Activated naive CD4-positive, alpha-beta T cell (primary cell): Measurements from ENCODE around the gene KLF13.

Experiments used
- DNase-seq, 4 experiments: peaks; one replicate each; lab custom pipeline; 2025; lab: John Stamatoyannopoulos, UW

The KLF13 gene

GRCh38 chr15:31300208-31300661, 26.4 kb upstream of the KLF13 start:
- DNase-seq: no peak

GRCh38 chr15:31300981-31301672, 25.5 kb upstream of the KLF13 start:
- no peak for DNase-seq

GRCh38 chr15:31301673-31301990, 25.0 kb upstream of the KLF13 start:
- DNase-seq: no peak

GRCh38 chr15:31302029-31302657, 24.5 kb upstream of the KLF13 start:
- DNase-seq: no peak

GRCh38 chr15:31302778-31303725, 23.6 kb upstream of the KLF13 start:
- no peak for DNase-seq

GRCh38 chr15:31303726-31304648, 22.6 kb upstream of the KLF13 start:
- DNase-seq: no peak

- no peak for DNase-seq
These were observed 21.8 kb upstream of the KLF13 start for GRCh38 chr15:31304751-31305365.

- no peak for DNase-seq
These were observed 21.3 kb upstream of the KLF13 start for GRCh38 chr15:31305375-31305774.

- no peak for DNase-seq
These were observed 20.7 kb upstream of the KLF13 start for GRCh38 chr15:31305796-31306425.

GRCh38 chr15:31306426-31307269, 20.0 kb upstream of the KLF13 start:
- no peak for DNase-seq

- DNase-seq: no peak
These were observed 19.1 kb upstream of the KLF13 start for GRCh38 chr15:31307270-31308184.

GRCh38 chr15:31308185-31308639, 18.4 kb upstream of the KLF13 start:
- DNase-seq: no peak

GRCh38 chr15:31309893-31310606, 16.6 kb upstream of the KLF13 start:
- DNase-seq: no peak

- DNase-seq: no peak
These were observed 14.7 kb upstream of the KLF13 start for GRCh38 chr15:31311735-31312619.

GRCh38 chr15:31313223-31313622, 13.4 kb upstream of the KLF13 start:
- no peak for DNase-seq

- no peak for DNase-seq
These were observed 12.3 kb upstream of the KLF13 start for GRCh38 chr15:31314380-31314779.
